Islet of Langerhans (tissue), 1 donor: ENCODE results near the gene PCDHGA12.
"Not testable (repeated sequence)": the region's sequence is repeated elsewhere in the genome, so short reads cannot be mapped to it uniquely, and the experiment has no call there.

Experiments
- FAIRE-seq: peaks from one replicate; lab custom pipeline; 2011; peaks lifted over from hg19 to GRCh38; lab: Jason Lieb, UNC

PCDHGA12 gene

GRCh38 chr5:141407790-141408505, 22.4 kb upstream of the PCDHGA12 start, which contains the start of gene PCDHGB6:
TSS of gene PCDHGB6 (plus strand) at chr5:141408021. CDS start at chr5:141408203, 182 bp downstream.
- FAIRE-seq: not testable (repeated sequence)

- FAIRE-seq: no peak
Observed at GRCh38 chr5:141409598-141410306, 20.6 kb upstream of the PCDHGA12 start.

GRCh38 chr5:141411575-141411974, 18.7 kb upstream of the PCDHGA12 start:
- no peak for FAIRE-seq

- FAIRE-seq: no peak
Observed at GRCh38 chr5:141412854-141413539, 17.3 kb upstream of the PCDHGA12 start, which contains the start of gene PCDHGA10. TSS of gene PCDHGA10 (plus strand) at chr5:141412987. CDS start at chr5:141413176, 189 bp downstream.

GRCh38 chr5:141413540-141414069, 16.7 kb upstream of the PCDHGA12 start:
- no peak for FAIRE-seq

GRCh38 chr5:141414548-141415274, 15.6 kb upstream of the PCDHGA12 start:
- not testable (repeated sequence) for FAIRE-seq

GRCh38 chr5:141415275-141415618, 15.1 kb upstream of the PCDHGA12 start:
- not testable (repeated sequence) for FAIRE-seq

GRCh38 chr5:141417494-141418172, 12.7 kb upstream of the PCDHGA12 start, which contains the start of gene PCDHGB7:
TSS of gene PCDHGB7 (plus strand) at chr5:141417677. CDS start at chr5:141417860, 183 bp downstream.
- not testable (repeated sequence) for FAIRE-seq

GRCh38 chr5:141419074-141419880, 11.0 kb upstream of the PCDHGA12 start:
- FAIRE-seq: no peak

- no peak for FAIRE-seq
Observed at GRCh38 chr5:141420855-141421488, 9.3 kb upstream of the PCDHGA12 start, which contains the start of gene PCDHGA11. TSS of gene PCDHGA11 (plus strand) at chr5:141421051. CDS start at chr5:141421228, 177 bp downstream.

- no peak for FAIRE-seq
Observed at GRCh38 chr5:141421489-141421855, 8.8 kb upstream of the PCDHGA12 start.

GRCh38 chr5:141422742-141423291, 7.5 kb upstream of the PCDHGA12 start:
- no peak for FAIRE-seq

- no peak for FAIRE-seq
Observed at GRCh38 chr5:141427783-141428426, 2.4 kb upstream of the PCDHGA12 start.

- no peak for FAIRE-seq
Observed at GRCh38 chr5:141431286-141431685, 979 bp downstream of the PCDHGA12 start.

- FAIRE-seq: not testable (repeated sequence)
Observed at GRCh38 chr5:141432308-141432707, 2.0 kb downstream of the PCDHGA12 start.

- FAIRE-seq: not testable (repeated sequence)
Observed at GRCh38 chr5:141432726-141433125, 2.4 kb downstream of the PCDHGA12 start.

GRCh38 chr5:141434006-141434405, 3.7 kb downstream of the PCDHGA12 start:
- no peak for FAIRE-seq

GRCh38 chr5:141437221-141437620, 6.9 kb downstream of the PCDHGA12 start:
- FAIRE-seq: no peak
